Measurements from ENCODE around the gene TVP23C. TPM values are rescaled to one million over a fixed set of nuclear protein-coding genes. Genes with fewer than 3 reads are reported as not detected.

Gene TVP23C
- polyA plus RNA-seq, 1 donor: 13.4 TPM

GRCh38 chr17:15465045-15465701 is 98.1 kb downstream of the TVP23C start:
- H3K4me3 ChIP-seq (ENCODE audit: low read length): no peak overlapping the region
- H3K9me3 ChIP-seq (ENCODE audit: control insufficient read depth, low read depth, low read length): peaks cover 6% of the 10 kb centered on the region
- no CpG with 5 or more reads among the region's 2 CpGs for WGBS (ENCODE audit: insufficient coverage, low lambda C conversion rate)
- no peaks in the 10 kb centered on the region for H3K27me3 ChIP-seq (ENCODE audit: control insufficient read depth, insufficient read depth, low read length)
- DNase-seq: no peak
- H3K27ac ChIP-seq (ENCODE audit: low read length): no peak overlapping the region
- H3K36me3 ChIP-seq (ENCODE audit: control insufficient read depth, insufficient read depth, low read length): no peaks in the 10 kb centered on the region
- H3K4me1 ChIP-seq (ENCODE audit: control insufficient read depth, insufficient read depth, low read length): peaks cover 28% of the 10 kb centered on the region

- H3K4me3 ChIP-seq (ENCODE audit: low read length): no peak overlapping the region
- 75% methylated on average over 2 of the region's 11 CpGs for WGBS (ENCODE audit: insufficient coverage, low lambda C conversion rate)
- H3K27me3 ChIP-seq (ENCODE audit: control insufficient read depth, insufficient read depth, low read length): no peaks in the 10 kb centered on the region
- peak in 1 of 2 donors; percentile 17 for DNase-seq
- peaks cover 2% of the 10 kb centered on the region for H3K36me3 ChIP-seq (ENCODE audit: control insufficient read depth, insufficient read depth, low read length)
- H3K27ac ChIP-seq (ENCODE audit: low read length): no peak overlapping the region
- H3K9me3 ChIP-seq (ENCODE audit: control insufficient read depth, low read depth, low read length): peaks cover 6% of the 10 kb centered on the region
- H3K4me1 ChIP-seq (ENCODE audit: control insufficient read depth, insufficient read depth, low read length): peaks cover 21% of the 10 kb centered on the region
Measured at GRCh38 chr17:15464231-15464985, 98.9 kb downstream of the TVP23C start.

GRCh38 chr17:15462976-15463772 is 100.1 kb downstream of the TVP23C start:
- Histone ChIP-seq H3K4me3 (ENCODE audit: low read length) (no peak overlapping the region), H3K36me3 (ENCODE audit: control insufficient read depth, insufficient read depth, low read length) (peaks cover 2% of the 10 kb centered on the region), H3K4me1 (ENCODE audit: control insufficient read depth, insufficient read depth, low read length) (peaks cover 9% of the 10 kb centered on the region), H3K27ac (ENCODE audit: low read length) (no peak overlapping the region), H3K27me3 (ENCODE audit: control insufficient read depth, insufficient read depth, low read length) (no peaks in the 10 kb centered on the region), H3K9me3 (ENCODE audit: control insufficient read depth, low read depth, low read length) (peaks cover 6% of the 10 kb centered on the region)
- no CpG with 5 or more reads among the region's 11 CpGs for WGBS (ENCODE audit: insufficient coverage, low lambda C conversion rate)
- peak in 1 of 2 donors; percentile 20 for DNase-seq

GRCh38 chr17:15457723-15458094 is 105.6 kb downstream of the TVP23C start:
- Histone ChIP-seq H3K9me3 (ENCODE audit: control insufficient read depth, low read depth, low read length) (no peaks in the 10 kb centered on the region), H3K36me3 (ENCODE audit: control insufficient read depth, insufficient read depth, low read length) (peaks cover 4% of the 10 kb centered on the region), H3K27me3 (ENCODE audit: control insufficient read depth, insufficient read depth, low read length) (no peaks in the 10 kb centered on the region), H3K4me3 (ENCODE audit: low read length) (no peak overlapping the region), H3K4me1 (ENCODE audit: control insufficient read depth, insufficient read depth, low read length) (peaks cover 15% of the 10 kb centered on the region), H3K27ac (ENCODE audit: low read length) (peak overlapping the region; percentile 30)
- DNase-seq: no peak
- WGBS (ENCODE audit: insufficient coverage, low lambda C conversion rate): no CpG with 5 or more reads among the region's 7 CpGs

- Histone ChIP-seq H3K4me1 (ENCODE audit: control insufficient read depth, insufficient read depth, low read length) (peaks cover 20% of the 10 kb centered on the region), H3K4me3 (ENCODE audit: low read length) (no peak overlapping the region), H3K27ac (ENCODE audit: low read length) (peak overlapping the region; percentile 30), H3K36me3 (ENCODE audit: control insufficient read depth, insufficient read depth, low read length) (peaks cover 5% of the 10 kb centered on the region), H3K9me3 (ENCODE audit: control insufficient read depth, low read depth, low read length) (no peaks in the 10 kb centered on the region), H3K27me3 (ENCODE audit: control insufficient read depth, insufficient read depth, low read length) (no peaks in the 10 kb centered on the region)
- peak in 1 of 2 donors; percentile 37 for DNase-seq
- WGBS (ENCODE audit: insufficient coverage, low lambda C conversion rate): no CpG with 5 or more reads among the region's 16 CpGs
Measured at GRCh38 chr17:15456972-15457722, 106.1 kb downstream of the TVP23C start.

GRCh38 chr17:15456496-15456895 is 106.8 kb downstream of the TVP23C start:
- Histone ChIP-seq H3K9me3 (ENCODE audit: control insufficient read depth, low read depth, low read length) (no peaks in the 10 kb centered on the region), H3K27ac (ENCODE audit: low read length) (no peak overlapping the region), H3K4me1 (ENCODE audit: control insufficient read depth, insufficient read depth, low read length) (peaks cover 25% of the 10 kb centered on the region), H3K27me3 (ENCODE audit: control insufficient read depth, insufficient read depth, low read length) (no peaks in the 10 kb centered on the region), H3K36me3 (ENCODE audit: control insufficient read depth, insufficient read depth, low read length) (peaks cover 7% of the 10 kb centered on the region), H3K4me3 (ENCODE audit: low read length) (no peak overlapping the region)
- no peak for DNase-seq
- no CpG with 5 or more reads among the region's 6 CpGs for WGBS (ENCODE audit: insufficient coverage, low lambda C conversion rate)

- Histone ChIP-seq H3K36me3 (ENCODE audit: control insufficient read depth, insufficient read depth, low read length) (peaks cover 5% of the 10 kb centered on the region), H3K27me3 (ENCODE audit: control insufficient read depth, insufficient read depth, low read length) (no peaks in the 10 kb centered on the region), H3K4me1 (ENCODE audit: control insufficient read depth, insufficient read depth, low read length) (peaks cover 25% of the 10 kb centered on the region), H3K27ac (ENCODE audit: low read length) (peak overlapping the region; percentile 39), H3K4me3 (ENCODE audit: low read length) (no peak overlapping the region), H3K9me3 (ENCODE audit: control insufficient read depth, low read depth, low read length) (no peaks in the 10 kb centered on the region)
- DNase-seq: no peak
- 100% methylated on average over 1 of the region's 5 CpGs for WGBS (ENCODE audit: insufficient coverage, low lambda C conversion rate)
Measured at GRCh38 chr17:15454346-15454745, 108.9 kb downstream of the TVP23C start.

- peak overlapping the region; percentile 39 for H3K27ac ChIP-seq (ENCODE audit: low read length)
- peaks cover 25% of the 10 kb centered on the region for H3K4me1 ChIP-seq (ENCODE audit: control insufficient read depth, insufficient read depth, low read length)
- WGBS (ENCODE audit: insufficient coverage, low lambda C conversion rate): 20% methylated on average over 1 of the region's 3 CpGs
Measured at GRCh38 chr17:15453782-15454181, 109.5 kb downstream of the TVP23C start.

GRCh38 chr17:15453246-15453645 is 110.0 kb downstream of the TVP23C start:
- Histone ChIP-seq H3K4me3 (ENCODE audit: low read length) (no peak overlapping the region), H3K36me3 (ENCODE audit: control insufficient read depth, insufficient read depth, low read length) (peaks cover 5% of the 10 kb centered on the region)

More at GRCh38 chr17:15453782-15454181, 109.5 kb downstream of the TVP23C start:
- no peaks in the 10 kb centered on the region for H3K27me3 ChIP-seq (ENCODE audit: control insufficient read depth, insufficient read depth, low read length)
- no peaks in the 10 kb centered on the region for H3K9me3 ChIP-seq (ENCODE audit: control insufficient read depth, low read depth, low read length)
- H3K36me3 ChIP-seq (ENCODE audit: control insufficient read depth, insufficient read depth, low read length): peaks cover 5% of the 10 kb centered on the region
- DNase-seq: peak; percentile 36 to 73
- no peak overlapping the region for H3K4me3 ChIP-seq (ENCODE audit: low read length)

GRCh38 chr17:15452746-15453145 is 110.5 kb downstream of the TVP23C start:
- Histone ChIP-seq H3K9me3 (ENCODE audit: control insufficient read depth, low read depth, low read length) (no peaks in the 10 kb centered on the region), H3K4me1 (ENCODE audit: control insufficient read depth, insufficient read depth, low read length) (peaks cover 28% of the 10 kb centered on the region), H3K27me3 (ENCODE audit: control insufficient read depth, insufficient read depth, low read length) (no peaks in the 10 kb centered on the region), H3K4me3 (ENCODE audit: low read length) (no peak overlapping the region), H3K36me3 (ENCODE audit: control insufficient read depth, insufficient read depth, low read length) (peaks cover 3% of the 10 kb centered on the region), H3K27ac (ENCODE audit: low read length) (peak overlapping the region; percentile 39)
- no peak for DNase-seq
- WGBS (ENCODE audit: insufficient coverage, low lambda C conversion rate): 0% methylated on average over 1 of the region's 1 CpG

More at GRCh38 chr17:15453246-15453645, 110.0 kb downstream of the TVP23C start:
- H3K4me1 ChIP-seq (ENCODE audit: control insufficient read depth, insufficient read depth, low read length): peaks cover 25% of the 10 kb centered on the region
- H3K27me3 ChIP-seq (ENCODE audit: control insufficient read depth, insufficient read depth, low read length): no peaks in the 10 kb centered on the region
- no peaks in the 10 kb centered on the region for H3K9me3 ChIP-seq (ENCODE audit: control insufficient read depth, low read depth, low read length)
- no peak for DNase-seq
- no CpG with 5 or more reads among the region's 4 CpGs for WGBS (ENCODE audit: insufficient coverage, low lambda C conversion rate)
- peak overlapping the region; percentile 39 for H3K27ac ChIP-seq (ENCODE audit: low read length)

Measured in large intestine (tissue), 3 donors.